ENCODE results near the gene MKRN3.

The MKRN3 gene

GRCh38 chr15:23565395-23566070 lies at the start of gene MKRN3:
TSS of gene MKRN3 (plus strand) at chr15:23565674. CDS start at chr15:23565783, 109 bp downstream.
- peak; percentile 5 to 25 for DNase-seq

- DNase-seq: no peak
Measured at GRCh38 chr15:23516866-23517265, 48.6 kb upstream of the MKRN3 start.

GRCh38 chr15:23518104-23518503 lies 47.4 kb upstream of the MKRN3 start:
- no peak for DNase-seq

GRCh38 chr15:23524816-23525215 lies 40.7 kb upstream of the MKRN3 start:
- no peak for DNase-seq

GRCh38 chr15:23529891-23530290 lies 35.6 kb upstream of the MKRN3 start:
- no peak for DNase-seq

- DNase-seq: no peak
Measured at GRCh38 chr15:23532024-23532423, 33.5 kb upstream of the MKRN3 start.

GRCh38 chr15:23536659-23537058 lies 28.8 kb upstream of the MKRN3 start:
- no peak for DNase-seq

GRCh38 chr15:23538648-23539047 lies 26.8 kb upstream of the MKRN3 start:
- no peak for DNase-seq

GRCh38 chr15:23539892-23540291 lies 25.6 kb upstream of the MKRN3 start:
- no peak for DNase-seq

GRCh38 chr15:23546158-23546557 lies 19.3 kb upstream of the MKRN3 start:
- DNase-seq: no peak

- DNase-seq: no peak
Measured at GRCh38 chr15:23548071-23548470, 17.4 kb upstream of the MKRN3 start.

GRCh38 chr15:23561914-23562313 lies 3.6 kb upstream of the MKRN3 start:
- no peak for DNase-seq

- DNase-seq: no peak
Measured at GRCh38 chr15:23564821-23565394, 566 bp upstream of the MKRN3 start.

GRCh38 chr15:23566071-23566554 lies 639 bp downstream of the MKRN3 start:
- peak in 1 of 2 experiments; percentile 6 for DNase-seq

- DNase-seq: no peak
Measured at GRCh38 chr15:23566651-23567050, 1.2 kb downstream of the MKRN3 start.

- no peak for DNase-seq
Measured at GRCh38 chr15:23567921-23568320, 2.4 kb downstream of the MKRN3 start.

GRCh38 chr15:23569151-23569925 lies 3.9 kb downstream of the MKRN3 start:
- no peak for DNase-seq

- no peak for DNase-seq
Measured at GRCh38 chr15:23570486-23570885, 5.0 kb downstream of the MKRN3 start.

GRCh38 chr15:23572844-23573243 lies 7.4 kb downstream of the MKRN3 start:
- no peak for DNase-seq

GRCh38 chr15:23574742-23575141 lies 9.3 kb downstream of the MKRN3 start:
- no peak for DNase-seq

- no peak for DNase-seq
Measured at GRCh38 chr15:23576061-23576460, 10.6 kb downstream of the MKRN3 start.

GRCh38 chr15:23578521-23579150 lies 13.2 kb downstream of the MKRN3 start:
- no peak for DNase-seq

GRCh38 chr15:23588268-23588667 lies 22.8 kb downstream of the MKRN3 start:
- DNase-seq: no peak

All from activated CD4-positive, alpha-beta T cell treated with anti-CD3 and anti-CD28 coated beads, Interleukin-2, amount 50 U/mL, for 4 hours (primary cell).